ENCODE measurements around the gene LRRN2.
"Not testable (repeated sequence)": the region's sequence is repeated elsewhere in the genome, so short reads cannot be mapped to it uniquely, and the experiment has no call there.

DNA sequence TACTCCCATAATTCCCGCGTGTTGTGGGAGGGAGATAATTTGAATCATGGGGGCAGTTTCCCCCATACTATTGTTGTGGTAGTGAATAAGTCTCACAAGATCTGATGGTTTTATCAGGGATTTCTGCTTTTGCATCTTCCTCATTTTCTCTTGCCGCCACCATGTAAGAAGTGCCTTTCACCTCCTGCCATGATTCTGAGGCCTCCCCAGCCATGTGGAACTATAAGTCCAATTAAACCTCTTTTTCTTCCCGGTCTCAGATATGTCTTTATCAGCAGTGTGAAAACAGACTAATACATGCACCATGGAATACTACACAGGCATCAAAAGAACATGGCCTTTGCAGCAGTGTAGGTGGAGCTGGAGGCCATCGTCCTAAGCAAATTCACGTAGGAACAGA is 56.1 kb downstream of the LRRN2 start:
- not testable (repeated sequence) for TF ChIP-seq POLR2A (IDR thresholded peaks at IDR 0.05; ENCODE audit: low read length); GATA1 (IDR thresholded peaks at IDR 0.05; ENCODE audit: low read depth, low read length)
